Activated CD8-positive, alpha-beta memory T cell treated with anti-CD3 and anti-CD28 coated beads, Interleukin-2, amount 50 U/mL, for 48 hours (primary cell): ENCODE measurements around the gene EGLN2.
A peak's percentile ranks its signal among the peaks of the same experiment; 100 is the strongest.
"Not testable (repeated sequence)": the region's sequence is repeated elsewhere in the genome, so short reads cannot be mapped to it uniquely, and the experiment has no call there.

Source experiments
- DNase-seq: peaks from one replicate; pipeline ENCODE4 v3.0.0-alpha.2; 2020

Gene EGLN2

GRCh38 chr19:40819479-40820234 lies 20.7 kb downstream of the EGLN2 start:
- peak; percentile 85 for DNase-seq

- DNase-seq: peak; percentile 29
Observed at GRCh38 chr19:40822161-40822560, 23.2 kb downstream of the EGLN2 start.

GRCh38 chr19:40822704-40823553 lies 23.9 kb downstream of the EGLN2 start:
- DNase-seq: peak; percentile 25

- peak; percentile 47 for DNase-seq
Observed at GRCh38 chr19:40824916-40825315, 25.9 kb downstream of the EGLN2 start.

GRCh38 chr19:40825460-40826095 lies 26.6 kb downstream of the EGLN2 start:
- not testable (repeated sequence) for DNase-seq

- DNase-seq: not testable (repeated sequence)
Observed at GRCh38 chr19:40826312-40826698, 27.3 kb downstream of the EGLN2 start.

GRCh38 chr19:40826699-40827385 lies 27.9 kb downstream of the EGLN2 start:
- DNase-seq: peak; percentile 58

- peak; percentile 42 for DNase-seq
Observed at GRCh38 chr19:40827386-40828247, 28.6 kb downstream of the EGLN2 start.

- DNase-seq: no peak
Observed at GRCh38 chr19:40829205-40829604, 30.2 kb downstream of the EGLN2 start.

- not testable (repeated sequence) for DNase-seq
Observed at GRCh38 chr19:40830741-40831140, 31.8 kb downstream of the EGLN2 start.

- DNase-seq: no peak
Observed at GRCh38 chr19:40831502-40832430, 32.8 kb downstream of the EGLN2 start.

GRCh38 chr19:40832431-40832790 lies 33.4 kb downstream of the EGLN2 start:
- DNase-seq: not testable (repeated sequence)

- DNase-seq: not testable (repeated sequence)
Observed at GRCh38 chr19:40833728-40834533, 34.9 kb downstream of the EGLN2 start.

GRCh38 chr19:40836754-40837429 lies 37.9 kb downstream of the EGLN2 start:
- no peak for DNase-seq

- not testable (repeated sequence) for DNase-seq
Observed at GRCh38 chr19:40838477-40838876, 39.5 kb downstream of the EGLN2 start.

GRCh38 chr19:40842012-40842411 lies 43.0 kb downstream of the EGLN2 start:
- DNase-seq: not testable (repeated sequence)

- DNase-seq: not testable (repeated sequence)
Observed at GRCh38 chr19:40842997-40843652, 44.1 kb downstream of the EGLN2 start.

GRCh38 chr19:40843653-40844052 lies 44.7 kb downstream of the EGLN2 start:
- DNase-seq: peak; percentile 83

- DNase-seq: not testable (repeated sequence)
Observed at GRCh38 chr19:40846722-40847121, 47.7 kb downstream of the EGLN2 start.
